KOPT-K1 (cell line): Measurements from ENCODE around the gene RAB8A.
"Not testable (repeated sequence)": the region's sequence is repeated elsewhere in the genome, so short reads cannot be mapped to it uniquely, and the experiment has no call there.

Source experiments
- H3K27ac ChIP-seq: fragments of 200-600 bp; sonication (generic); 2 replicates; pipeline ENCODE4 v1.5.1; 2016; ENCODE audit warnings: antibody characterized with exemption, mild to moderate bottlenecking, low read depth, low read length; ENCODE audit not compliant: poor library complexity, severe bottlenecking
- H3K36me3 ChIP-seq: fragments of 200-600 bp; sonication (generic); 2 replicates; pipeline ENCODE4 v1.5.1; 2017; ENCODE audit warnings: antibody characterized with exemption, mild to moderate bottlenecking, low read length, moderate library complexity; ENCODE audit not compliant: insufficient read depth
- H3K9me3 ChIP-seq: fragments of 200-600 bp; sonication (generic); 2 replicates; pipeline ENCODE4 v1.5.1; 2017; ENCODE audit warnings: antibody characterized with exemption, low read length, mild to moderate bottlenecking; ENCODE audit not compliant: insufficient read depth, poor library complexity, severe bottlenecking

Gene RAB8A

DNA sequence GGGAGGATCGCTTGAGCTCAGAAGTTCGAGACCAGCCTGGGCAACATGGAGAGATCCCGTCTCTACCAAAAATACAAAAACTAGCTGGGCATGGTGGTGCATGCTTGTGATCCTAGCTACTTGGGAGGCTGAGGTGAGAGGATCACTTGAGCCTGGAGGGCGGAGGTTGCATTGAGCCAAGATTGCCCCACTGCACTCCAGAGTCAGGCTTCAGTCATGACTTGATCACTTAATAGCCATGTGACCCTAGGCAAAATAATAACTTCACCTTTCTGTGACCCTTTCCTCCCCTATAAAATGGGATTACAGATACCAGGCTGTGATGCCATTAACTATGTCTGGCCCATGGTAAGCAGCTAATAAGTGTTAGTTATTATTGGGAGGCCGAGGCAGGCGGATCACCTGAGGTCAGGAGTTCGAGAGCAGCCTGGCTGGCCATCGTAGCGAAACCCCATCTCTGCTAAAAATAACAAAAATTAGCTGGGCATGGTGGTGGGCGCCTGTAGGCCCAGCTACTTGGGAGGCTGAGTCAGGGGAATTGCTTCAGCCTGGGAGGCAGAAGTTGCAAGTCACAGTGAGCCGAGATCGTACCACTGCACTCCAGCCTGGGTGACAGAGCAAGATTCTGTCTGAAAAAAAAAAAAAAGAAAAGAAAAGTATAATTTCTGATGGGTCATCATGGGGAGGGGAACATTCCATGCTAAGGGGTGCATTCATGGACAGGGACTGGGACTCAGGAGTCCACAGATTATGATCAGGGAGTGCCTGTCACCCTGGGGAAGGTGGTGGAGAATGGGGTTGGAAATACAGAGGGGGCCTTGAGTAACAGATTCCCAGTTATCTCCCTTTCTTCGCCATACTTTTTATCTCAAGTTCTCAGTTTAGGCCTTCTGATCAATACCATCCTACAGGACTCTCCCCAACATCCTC lies 19.9 kb upstream of the RAB8A start:
- no peaks in the 10 kb centered on the region for H3K9me3 ChIP-seq
- H3K27ac ChIP-seq, result no peak overlapping the region
- peaks cover 99% of the 10 kb centered on the region for H3K36me3 ChIP-seq

DNA sequence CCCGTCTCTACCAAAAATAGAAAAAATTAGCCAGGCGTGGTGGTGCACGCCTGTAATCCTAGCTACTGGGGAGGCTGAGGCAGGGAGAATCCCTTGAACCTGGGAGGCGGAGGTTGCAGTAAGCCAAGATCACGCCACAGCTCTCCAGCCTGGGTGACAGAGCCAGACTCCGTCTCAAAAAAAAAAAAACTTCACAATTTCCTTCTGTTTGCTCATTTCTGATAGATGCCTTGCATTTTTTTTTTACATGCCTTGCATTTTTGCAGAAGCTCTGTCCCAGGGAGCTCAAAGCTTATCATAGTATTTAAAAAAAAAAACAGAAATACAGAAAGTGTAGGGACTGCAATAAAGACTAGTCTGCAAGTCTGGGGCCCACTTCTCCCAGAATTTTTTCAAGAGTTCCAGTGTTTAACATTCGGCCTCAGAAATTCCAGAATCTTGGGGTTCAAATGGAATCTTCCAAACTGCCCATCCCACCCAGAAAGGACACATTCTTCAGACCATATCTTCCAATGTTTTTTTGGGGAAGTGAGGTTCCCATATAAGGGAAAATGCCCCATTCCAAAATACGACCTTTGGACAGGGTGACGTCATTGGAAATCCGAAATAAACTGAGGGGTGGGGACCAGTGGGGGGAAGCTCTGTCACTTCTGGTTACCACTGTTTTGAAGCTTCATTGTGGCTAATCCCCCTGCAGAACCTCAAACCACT lies 17.2 kb upstream of the RAB8A start:
- Histone ChIP-seq H3K27ac (no peak overlapping the region), H3K9me3 (no peaks in the 10 kb centered on the region), H3K36me3 (peaks cover 99% of the 10 kb centered on the region)

DNA sequence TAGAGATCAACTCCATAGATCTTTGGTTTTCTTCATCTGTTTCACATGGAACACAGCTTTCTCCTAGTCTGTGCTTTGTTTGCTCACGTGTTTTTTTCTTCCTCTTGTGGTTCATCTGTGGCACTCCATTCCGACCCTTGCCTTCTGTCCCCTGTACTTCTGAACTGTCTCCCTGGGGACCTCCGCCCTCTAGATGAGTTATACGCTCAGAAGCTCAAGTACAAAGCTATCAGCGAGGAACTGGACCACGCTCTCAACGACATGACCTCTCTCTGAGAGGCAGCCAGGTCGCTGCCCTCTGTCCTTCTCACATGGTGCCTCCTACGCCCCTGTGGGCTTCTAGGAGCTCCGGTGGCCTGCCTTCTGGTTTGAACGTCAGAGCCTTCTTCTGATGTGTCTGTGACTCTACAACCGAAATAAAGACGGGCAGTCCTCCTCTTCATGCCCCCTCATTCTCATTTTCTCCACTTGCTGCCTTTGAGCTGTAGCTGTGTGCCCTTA lies 16.6 kb upstream of the RAB8A start:
- Histone ChIP-seq H3K36me3 (peaks cover 99% of the 10 kb centered on the region), H3K9me3 (no peaks in the 10 kb centered on the region), H3K27ac (peak overlapping the region; percentile 20)

DNA sequence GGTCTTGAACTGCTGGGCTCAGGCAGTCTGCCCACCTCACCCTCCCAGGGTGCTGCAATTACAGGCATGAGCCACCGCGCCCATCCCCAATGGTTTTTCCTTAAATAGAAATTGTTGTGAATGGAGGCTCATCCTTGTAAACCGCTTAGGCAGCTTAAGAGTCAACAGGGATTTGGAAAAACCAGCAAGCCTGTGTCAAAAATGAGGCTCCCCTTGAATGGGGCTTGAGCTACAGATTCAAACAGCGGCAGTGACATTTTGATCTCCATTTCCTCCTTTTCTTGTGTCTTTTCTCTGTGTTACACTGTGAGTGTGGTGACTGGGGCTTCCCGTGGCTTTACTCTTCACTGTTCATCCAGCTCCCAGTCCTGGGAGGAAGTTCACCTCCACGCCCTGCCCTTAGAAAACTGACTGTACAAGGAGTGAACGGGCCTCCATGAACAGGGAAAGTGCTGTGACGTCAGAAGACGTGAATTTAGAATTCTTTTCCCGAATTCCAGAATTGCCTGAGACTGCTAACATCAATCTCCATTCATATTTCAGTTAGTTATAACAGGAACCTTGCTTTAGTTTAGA lies 15.3 kb upstream of the RAB8A start:
- Histone ChIP-seq H3K9me3 (no peaks in the 10 kb centered on the region), H3K36me3 (peaks cover 99% of the 10 kb centered on the region), H3K27ac (no peak overlapping the region)

- no peaks in the 10 kb centered on the region for H3K9me3 ChIP-seq
- no peak overlapping the region for H3K27ac ChIP-seq
- peaks cover 99% of the 10 kb centered on the region for H3K36me3 ChIP-seq
Measured at GRCh38 chr19:16098416-16098768, 13.3 kb upstream of the RAB8A start.

GRCh38 chr19:16098821-16099220 lies 12.9 kb upstream of the RAB8A start:
- peaks cover 99% of the 10 kb centered on the region for H3K36me3 ChIP-seq
- H3K9me3 ChIP-seq, result no peaks in the 10 kb centered on the region
- H3K27ac ChIP-seq, result no peak overlapping the region

GRCh38 chr19:16099314-16099965 lies 12.2 kb upstream of the RAB8A start:
- not testable (repeated sequence) for H3K27ac ChIP-seq, H3K9me3 ChIP-seq
- peaks cover 94% of the 10 kb centered on the region for H3K36me3 ChIP-seq

DNA sequence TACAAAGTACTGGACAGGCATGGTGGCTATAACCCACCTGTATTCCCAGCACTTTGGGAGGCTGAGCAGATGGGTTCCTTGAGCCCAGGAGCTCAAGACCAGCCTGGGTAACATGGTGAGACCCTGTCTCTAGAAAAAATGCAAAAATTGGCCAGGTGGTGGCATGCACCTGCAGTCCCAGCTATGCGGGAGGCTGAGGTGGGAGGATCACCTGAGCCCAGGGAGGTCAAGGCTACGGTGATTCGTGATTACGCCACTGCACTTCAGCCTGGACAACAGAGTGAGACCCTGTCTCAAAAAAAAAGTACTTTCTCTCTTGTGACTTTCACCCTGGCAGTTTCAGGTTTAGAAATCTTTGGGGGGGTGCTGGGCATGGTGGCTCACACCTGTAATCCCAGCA lies 11.2 kb upstream of the RAB8A start:
- Histone ChIP-seq H3K36me3 (peaks cover 89% of the 10 kb centered on the region), H3K27ac (no peak overlapping the region), H3K9me3 (no peaks in the 10 kb centered on the region)

GRCh38 chr19:16104722-16105121 lies 7.0 kb upstream of the RAB8A start:
- H3K27ac ChIP-seq, result no peak overlapping the region
- no peaks in the 10 kb centered on the region for H3K9me3 ChIP-seq
- H3K36me3 ChIP-seq, result peaks cover 47% of the 10 kb centered on the region

GRCh38 chr19:16106121-16106520 lies 5.6 kb upstream of the RAB8A start:
- peaks cover 33% of the 10 kb centered on the region for H3K36me3 ChIP-seq
- H3K9me3 ChIP-seq, result no peaks in the 10 kb centered on the region
- no peak overlapping the region for H3K27ac ChIP-seq

- Histone ChIP-seq H3K9me3 (no peaks in the 10 kb centered on the region), H3K36me3 (peaks cover 40% of the 10 kb centered on the region), H3K27ac (peak overlapping the region; percentile 86)
Measured at GRCh38 chr19:16111909-16112752, 442 bp downstream of the RAB8A start.

DNA sequence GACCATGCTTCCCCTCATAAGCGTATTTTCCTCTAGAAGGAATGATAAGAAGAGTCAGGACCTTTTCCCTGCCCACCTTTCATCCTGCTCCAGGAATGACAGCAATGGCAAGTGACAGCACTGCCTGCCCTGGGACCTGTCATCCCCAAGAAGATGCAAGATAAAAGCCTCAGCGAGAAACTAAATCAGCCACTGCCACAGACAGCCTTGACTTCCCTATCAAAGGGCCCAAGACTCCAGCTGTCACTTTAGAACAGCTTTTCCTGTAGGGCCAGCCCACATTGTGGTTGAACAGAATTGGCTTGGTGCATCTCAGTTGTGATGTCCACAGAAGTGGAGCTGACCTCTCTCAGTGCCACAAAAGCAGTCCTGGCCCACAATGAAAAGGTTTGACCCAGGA lies 1.1 kb downstream of the RAB8A start:
- no peaks in the 10 kb centered on the region for H3K9me3 ChIP-seq
- H3K27ac ChIP-seq, result peak overlapping the region; percentile 86

GRCh38 chr19:16113727-16114126 lies 2.0 kb downstream of the RAB8A start:
- H3K27ac ChIP-seq, result no peak overlapping the region
- H3K36me3 ChIP-seq, result peaks cover 56% of the 10 kb centered on the region
- no peaks in the 10 kb centered on the region for H3K9me3 ChIP-seq

More for the DNA sequence above, 1.1 kb downstream of the RAB8A start:
- peaks cover 47% of the 10 kb centered on the region for H3K36me3 ChIP-seq
